Measurements from ENCODE around the gene ANKRD13A. TPM values are rescaled to one million over a fixed set of nuclear protein-coding genes. Genes with fewer than 3 reads are reported as not detected.
"Not testable (repeated sequence)": the region's sequence is repeated elsewhere in the genome, so short reads cannot be mapped to it uniquely, and the experiment has no call there.

ANKRD13A gene
- total and polyA plus RNA-seq, 2 of the 13 experiments (the other 11 are each of a cell fraction or from before 2014, with no cell fraction given), result 34.1 to 41.6 TPM

GRCh38 chr12:110065540-110065939 is 66.3 kb downstream of the ANKRD13A start (continued):
- no peak for TF ChIP-seq MED8 (CRISPR knock-in tag; IDR thresholded peaks at IDR 0.05; ENCODE audit: insufficient replicate concordance)
- no peak for TF ChIP-seq KAT7 (CRISPR knock-in tag; IDR thresholded peaks at IDR 0.05; ENCODE audit: borderline replicate concordance)
- no peak for TF ChIP-seq DNMT3B (CRISPR knock-in tag; conservative IDR thresholded peaks at IDR 0.05)

GRCh38 chr12:110067531-110067930 is 68.3 kb downstream of the ANKRD13A start:
- no peak for FAIRE-seq
- BruUV-seq (replicated peaks), result no TSS peak
- Histone ChIP-seq H3K27me3 (ENCODE audit: control insufficient read depth in 1 of 2, insufficient read depth in 2 of 2, low read length in 2 of 2) (no peaks in the 10 kb centered on the region), H3K4me1 (ENCODE audit: insufficient read depth, low read length) (no peaks in the 10 kb centered on the region), H4K20me1 (ENCODE audit: insufficient read depth, low read length) (no peaks in the 10 kb centered on the region), H2AFZ (ENCODE audit: low read length) (no peak overlapping the region), H3K27ac (ENCODE audit: extremely low read length, insufficient read depth, low read length) (no peak overlapping the region), H3K9me3 (ENCODE audit: low read length) (no peaks in the 10 kb centered on the region), H3K79me2 (ENCODE audit: insufficient read depth, low read length) (no peaks in the 10 kb centered on the region), H3K9ac (ENCODE audit: insufficient read depth, low read depth, low read length) (no peak overlapping the region), H3K4me3 (replicated peaks in 1 of 3; ENCODE audit: insufficient read depth in 1 of 3, low read depth in 2 of 3, low read length in 3 of 3) (no peak overlapping the region), H3K36me3 (replicated peaks in 1 of 2; ENCODE audit: control insufficient read depth in 1 of 2, insufficient read depth in 2 of 2, low read length in 2 of 2) (no peaks in the 10 kb centered on the region), H3K4me2 (ENCODE audit: low read depth, low read length) (no peak overlapping the region)
- 82% methylated on average over 7 of the region's 7 CpGs for WGBS (ENCODE audit: low lambda C conversion rate)
- no peak for DNase-seq (ENCODE audit: low spot score)
- ChIA-PET POLR2A (no interaction called here), CTCF (ENCODE audit: low intra/inter-chr PET ratio, low total read pairs) (no interaction called here)
- in situ Hi-C loops (cut with HindIII; ENCODE audit: extremely low pct_ligation_motif_present, low pct_unique_long_range_greater_than_20kb), result no loop called here
- intact Hi-C loops (cut with micrococcal nuclease; ENCODE audit: unreplicated experiment), result no loop called here
- no peak for ATAC-seq
- TF ChIP-seq USF2 (IDR thresholded peaks at IDR 0.05; ENCODE audit: low read depth, low read length) (0 out of 2 replicates have a peak, but pooled peaks have one; percentile 12), USF2 (CRISPR knock-in tag; IDR thresholded peaks at IDR 0.05; ENCODE audit: borderline replicate concordance) (peak; percentile 45; the same call in 1 of the 2 replicates), NFYB (CRISPR knock-in tag; IDR thresholded peaks at IDR 0.05) (peak; percentile 30; the same call in 1 of the 2 replicates), NFYC (CRISPR knock-in tag; IDR thresholded peaks at IDR 0.05) (peak; percentile 37), GRHL1 (CRISPR knock-in tag; conservative IDR thresholded peaks at IDR 0.05) (no peak)

GRCh38 chr12:110068115-110068514 is 68.9 kb downstream of the ANKRD13A start:
- FAIRE-seq; H3K9ac ChIP-seq (ENCODE audit: insufficient read depth, low read depth, low read length); POLR2A ChIA-PET; H4K20me1 ChIP-seq (ENCODE audit: insufficient read depth, low read length); ATAC-seq; CTCF ChIA-PET (ENCODE audit: low intra/inter-chr PET ratio, low total read pairs); H3K9me3 ChIP-seq (ENCODE audit: low read length); H2AFZ ChIP-seq (ENCODE audit: low read length); H3K27me3 ChIP-seq (ENCODE audit: control insufficient read depth in 1 of 2, insufficient read depth in 2 of 2, low read length in 2 of 2); in situ Hi-C loops (cut with HindIII; ENCODE audit: extremely low pct_ligation_motif_present, low pct_unique_long_range_greater_than_20kb); H3K79me2 ChIP-seq (ENCODE audit: insufficient read depth, low read length); H3K36me3 ChIP-seq (replicated peaks in 1 of 2; ENCODE audit: control insufficient read depth in 1 of 2, insufficient read depth in 2 of 2, low read length in 2 of 2); H3K4me1 ChIP-seq (ENCODE audit: insufficient read depth, low read length); intact Hi-C loops (cut with micrococcal nuclease; ENCODE audit: unreplicated experiment); H3K27ac ChIP-seq (ENCODE audit: extremely low read length, insufficient read depth, low read length); H3K4me2 ChIP-seq (ENCODE audit: low read depth, low read length); BruUV-seq (replicated peaks); DNase-seq (ENCODE audit: low spot score); H3K4me3 ChIP-seq (replicated peaks in 1 of 3; ENCODE audit: insufficient read depth in 1 of 3, low read depth in 2 of 3, low read length in 3 of 3): not testable (repeated sequence)
- 74% methylated on average over 9 of the region's 9 CpGs for WGBS (ENCODE audit: low lambda C conversion rate)

Data from HepG2 (cell line).